Left cardiac atrium (tissue), 4 donors: ENCODE data around the gene MIXL1. TPM values are rescaled to one million over a fixed set of nuclear protein-coding genes. Genes with fewer than 3 reads are reported as not detected.
"Not testable (repeated sequence)": the region's sequence is repeated elsewhere in the genome, so short reads cannot be mapped to it uniquely, and the experiment has no call there.

Experiments used
- ATAC-seq, 2 donors: fragments of 200-7000 bp; cut with Tn5 transposase; one replicate each; pipeline ENCODE4 v1.9.1; 2020; ENCODE audit warnings: mild to moderate bottlenecking in 2 of 2, moderate library complexity in 2 of 2
- DNase-seq: peaks from one replicate; pipeline ENCODE4 v3.0.0-alpha.2; 2020
- intact Hi-C, 2 donors: fragments of 100-400 bp; cut with DNase I; formaldehyde crosslinking; loops; one replicate each; pipeline versions ENCODE4 v1.14.1 to v1.15.1; 2022 to 2023
- total RNA-seq, 2 donors: library from RNA; stranded (reverse); fragmentation: NEBNext Ultra II Directional; extraction: Animal tissue kit (Norgen Biotek cat#: 25700); gene quantifications; one replicate each; pipeline ENCODE4 v1.2.1, GENCODE V29; 2021
- donor health status: DM: no; HTN: yes; CAD: no.
- donor health status: DM: no; HTN: yes; CAD: no; lungs with severe emphysema.
- donor health status: DM: yes; HTN: yes; CAD: no.
- donor health status: Dilated cardiomyopathy.

MIXL1 gene
- total RNA-seq, 2 donors from 2014 or later, result not detected

DNA sequence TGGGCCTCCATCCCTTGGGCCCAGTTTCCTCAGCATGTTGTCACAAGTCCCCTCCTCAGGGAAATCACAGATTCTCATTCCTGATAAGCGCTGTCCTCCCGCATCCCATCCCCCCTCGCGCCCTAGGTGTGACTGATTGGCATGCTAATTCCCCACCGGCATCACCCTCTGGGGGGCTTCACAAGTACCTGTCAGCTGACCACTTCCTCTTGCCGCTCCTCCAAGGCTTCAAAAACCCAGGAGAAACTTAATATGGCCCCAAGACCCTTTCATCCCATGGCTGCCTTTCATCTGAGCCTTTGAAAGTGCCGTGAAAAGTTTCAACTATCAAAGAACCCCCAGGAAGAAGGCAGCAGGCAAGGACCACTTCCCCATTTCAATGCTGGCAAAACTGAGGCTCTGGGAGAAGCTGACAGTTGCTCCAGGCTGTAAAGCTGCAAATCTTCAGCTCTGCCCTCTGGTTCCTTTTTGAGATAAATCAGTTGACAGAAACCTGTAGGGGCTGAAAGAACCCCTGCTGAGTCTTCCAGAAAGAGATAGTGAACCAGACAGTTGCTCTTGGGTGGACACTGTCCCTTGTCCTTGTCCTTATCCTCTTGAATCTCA, 12.8 kb upstream of the MIXL1 start:
- intact Hi-C loops, result no loop called here
- DNase-seq, result no peak
- no peak for ATAC-seq

GRCh38 chr1:226211181-226211821, 12.2 kb upstream of the MIXL1 start:
- intact Hi-C loops, result no loop called here
- DNase-seq (no peak), ATAC-seq (no peak)

DNA sequence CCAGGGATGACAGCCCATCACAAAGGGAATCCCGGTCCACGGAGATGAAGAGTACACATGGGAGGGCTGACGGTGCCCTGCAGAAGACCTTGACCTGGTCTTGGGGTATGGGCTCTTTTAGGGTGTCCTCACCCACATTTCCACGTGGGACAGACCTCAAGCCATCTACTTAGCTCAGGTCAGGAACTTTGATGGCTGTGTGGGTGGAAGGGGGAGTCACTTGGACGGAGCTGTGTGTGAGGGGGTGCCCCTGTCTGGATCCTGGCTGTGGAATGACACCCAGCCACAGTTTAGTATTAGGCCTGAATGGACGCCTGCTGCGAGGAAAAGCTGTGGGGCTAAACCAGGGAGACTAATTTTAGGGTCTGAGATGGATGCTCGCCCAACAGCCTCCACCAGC, 10.9 kb upstream of the MIXL1 start:
- ATAC-seq, result no peak
- intact Hi-C loops, result no loop called here
- no peak for DNase-seq

DNA sequence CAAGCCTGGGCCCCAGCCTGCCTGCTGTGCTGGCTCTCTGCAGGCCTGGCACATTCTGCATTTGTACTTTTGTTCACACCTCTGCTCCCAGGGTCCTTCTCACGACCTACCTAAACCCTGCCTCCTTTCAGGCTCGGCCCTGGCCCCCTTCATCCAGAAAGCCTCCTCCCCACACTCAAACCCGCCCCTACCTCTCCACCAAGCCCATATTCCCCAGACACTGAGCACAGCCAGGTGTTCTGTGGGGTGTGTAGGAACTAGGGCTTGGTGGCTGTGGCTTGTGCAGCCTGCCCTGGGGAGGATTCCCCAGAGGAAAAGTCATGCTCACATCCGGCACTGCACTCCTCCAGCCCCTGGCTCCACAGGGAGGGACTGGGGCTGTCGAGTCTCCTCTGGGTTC, 8.2 kb upstream of the MIXL1 start:
- intact Hi-C loops, result no loop called here
- no peak for DNase-seq
- no peak for ATAC-seq

DNA sequence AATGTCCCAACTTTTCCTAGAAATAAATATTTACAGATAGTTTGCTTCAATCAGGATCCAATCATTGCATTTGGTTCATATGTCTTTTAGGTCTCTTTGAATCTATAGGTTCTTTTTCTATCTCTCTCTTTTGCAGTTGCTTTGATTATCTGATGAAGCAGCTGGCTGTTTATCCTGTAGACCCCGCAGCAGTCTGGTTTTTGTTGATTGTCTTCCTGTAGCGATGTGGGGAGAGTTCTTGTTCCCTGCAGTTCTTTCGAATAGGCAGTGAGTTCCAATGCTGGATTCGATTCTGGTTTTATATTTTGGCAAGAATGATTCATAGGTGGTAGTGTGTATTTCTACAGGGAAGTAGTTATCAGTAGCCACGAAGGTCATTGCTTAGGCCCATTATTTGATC, 7.4 kb upstream of the MIXL1 start:
- intact Hi-C loops, result no loop called here
- ATAC-seq, result no peak

GRCh38 chr1:226217273-226217672, 6.2 kb upstream of the MIXL1 start:
- intact Hi-C loops, result no loop called here
- no peak for DNase-seq

More for the DNA sequence above, 7.4 kb upstream of the MIXL1 start:
- no peak for DNase-seq

DNA sequence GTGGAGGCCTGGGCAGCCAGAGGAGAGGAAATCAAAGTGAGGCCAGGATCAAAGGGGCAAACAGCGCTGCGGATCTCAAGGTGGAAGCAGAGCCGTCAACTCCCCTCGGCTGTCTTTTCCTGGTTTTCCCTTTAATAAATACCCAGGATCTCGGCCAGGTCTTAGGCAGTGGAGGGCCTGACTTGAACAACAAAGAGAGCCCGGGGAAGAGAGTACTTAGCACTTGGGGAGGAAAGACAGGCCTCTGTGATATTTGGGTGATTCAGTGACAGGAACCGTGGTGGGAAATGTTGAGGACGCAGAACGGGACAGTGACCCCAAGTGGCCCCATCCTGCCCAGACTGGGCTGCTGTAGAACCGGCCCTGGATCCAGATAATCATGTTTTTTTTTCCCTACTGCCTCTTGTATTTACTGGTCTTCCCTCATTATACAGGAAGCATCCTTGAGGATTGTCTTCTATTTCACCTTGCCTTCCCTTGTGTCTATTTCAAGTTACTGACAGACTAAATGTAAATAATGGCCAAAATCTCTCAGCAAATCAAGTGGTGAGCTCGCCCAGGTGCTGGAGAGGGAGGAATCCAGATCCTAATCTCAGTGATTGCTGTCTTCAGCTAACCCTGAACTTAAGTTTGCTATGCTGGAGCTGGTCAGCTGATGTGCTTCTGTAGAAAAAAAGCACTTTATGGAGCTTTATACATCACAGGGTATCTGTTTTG, 2.8 kb upstream of the MIXL1 start:
- no peak for ATAC-seq
- DNase-seq, result no peak
- intact Hi-C loops, result no loop called here

More at GRCh38 chr1:226217273-226217672, 6.2 kb upstream of the MIXL1 start:
- ATAC-seq, result no peak

DNA sequence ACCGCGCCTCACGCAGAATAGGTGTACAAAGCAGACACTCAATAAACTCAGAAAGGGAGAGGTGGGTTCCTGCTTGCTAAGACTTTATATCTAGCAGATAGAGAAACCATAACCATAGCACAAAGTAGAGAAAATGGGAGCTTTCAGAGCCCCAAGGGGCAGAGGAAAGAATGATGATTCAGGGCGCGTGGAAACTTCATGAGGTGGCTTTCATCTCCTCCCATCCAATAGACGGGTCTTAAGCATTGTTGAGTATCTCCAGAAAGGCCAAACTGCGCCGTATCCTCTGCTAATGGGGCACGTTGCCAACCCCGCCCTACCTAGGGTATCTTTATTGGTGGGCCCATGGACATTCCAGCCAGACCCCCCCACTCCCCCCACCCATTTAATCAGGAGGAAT, 778 bp upstream of the MIXL1 start:
- intact Hi-C loops, result no loop called here
- DNase-seq, result no peak
- no peak for ATAC-seq

DNA sequence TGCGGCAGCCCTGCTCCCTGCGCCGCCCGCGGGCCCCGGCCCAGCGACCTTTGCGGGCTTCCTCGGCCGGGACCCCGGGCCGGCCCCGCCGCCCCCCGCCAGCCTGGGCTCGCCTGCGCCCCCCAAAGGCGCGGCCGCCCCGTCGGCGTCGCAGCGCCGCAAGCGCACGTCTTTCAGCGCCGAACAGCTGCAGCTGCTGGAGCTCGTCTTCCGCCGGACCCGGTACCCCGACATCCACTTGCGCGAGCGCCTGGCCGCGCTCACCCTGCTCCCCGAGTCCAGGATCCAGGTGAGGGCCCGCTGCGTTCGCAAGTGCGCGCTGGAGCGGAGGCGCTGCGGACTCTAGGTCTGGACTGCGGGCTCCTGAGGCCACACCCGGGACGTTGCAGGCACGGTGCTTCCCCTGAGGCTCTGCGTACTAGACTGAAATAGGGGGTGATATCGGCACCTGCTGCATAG, 351 bp downstream of the MIXL1 start:
- ATAC-seq (peak in 1 of 2 donors; percentile 17), DNase-seq (no peak)
- intact Hi-C loops, result no loop called here

- no peak for DNase-seq
- intact Hi-C loops, result no loop called here
- no peak for ATAC-seq
Observed at GRCh38 chr1:226226601-226227000, 3.1 kb downstream of the MIXL1 start.

DNA sequence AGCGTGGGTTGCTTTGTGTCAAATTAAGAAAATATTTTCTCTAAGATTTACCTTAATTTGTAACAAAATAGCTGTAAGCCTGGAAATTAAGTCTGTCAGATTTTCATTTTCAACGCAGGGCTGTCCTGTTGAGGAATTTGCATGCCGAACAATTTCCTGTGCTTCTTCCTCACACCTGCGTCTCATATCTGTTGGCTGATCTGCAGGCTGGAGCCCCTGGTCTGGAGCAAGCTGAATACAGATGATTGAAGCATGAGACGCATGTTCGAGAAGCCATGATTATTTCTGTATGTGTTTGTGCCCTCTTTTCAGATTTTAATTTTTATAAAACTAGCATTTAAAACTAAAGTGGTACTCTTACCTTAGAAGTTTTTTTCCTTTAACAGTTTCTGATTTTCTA, 9.8 kb downstream of the MIXL1 start:
- no peak for DNase-seq
- intact Hi-C loops, result no loop called here
- ATAC-seq, result no peak

GRCh38 chr1:226233806-226234205, 10.3 kb downstream of the MIXL1 start:
- no peak for DNase-seq
- ATAC-seq, result no peak
- intact Hi-C loops, result no loop called here

GRCh38 chr1:226236826-226237225, 13.4 kb downstream of the MIXL1 start:
- ATAC-seq, result no peak
- intact Hi-C loops, result no loop called here
- no peak for DNase-seq

DNA sequence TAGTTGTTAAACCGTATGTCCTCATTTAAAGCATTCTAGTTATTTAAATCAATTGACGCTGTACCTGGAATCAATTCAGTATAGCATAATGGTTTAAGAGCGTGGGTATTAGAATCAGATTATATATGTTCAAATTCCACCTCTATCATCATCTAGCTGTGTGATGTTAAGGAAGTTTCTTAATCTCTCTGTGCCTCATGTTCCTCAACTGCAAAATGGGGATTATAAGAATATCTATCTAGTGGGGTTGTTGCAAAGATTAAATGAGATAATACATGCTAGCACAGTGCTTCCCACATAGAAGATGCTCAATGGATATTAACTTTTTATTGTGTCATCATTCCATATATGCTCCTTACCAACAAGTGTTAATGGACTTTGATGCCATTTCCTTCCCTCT, 16.0 kb downstream of the MIXL1 start:
- ATAC-seq (no peak), DNase-seq (no peak)
- intact Hi-C loops, result no loop called here

GRCh38 chr1:226248091-226248490, 24.6 kb downstream of the MIXL1 start:
- peak; percentile 53 to 66 for ATAC-seq
- no peak for DNase-seq
- intact Hi-C loops, result no loop called here

- ATAC-seq, result no peak
- DNase-seq, result no peak
- intact Hi-C loops, result no loop called here
Observed at GRCh38 chr1:226248796-226249195, 25.3 kb downstream of the MIXL1 start.

- ATAC-seq, result no peak
- intact Hi-C loops, result no loop called here
- no peak for DNase-seq
Observed at GRCh38 chr1:226250511-226250910, 27.0 kb downstream of the MIXL1 start.

DNA sequence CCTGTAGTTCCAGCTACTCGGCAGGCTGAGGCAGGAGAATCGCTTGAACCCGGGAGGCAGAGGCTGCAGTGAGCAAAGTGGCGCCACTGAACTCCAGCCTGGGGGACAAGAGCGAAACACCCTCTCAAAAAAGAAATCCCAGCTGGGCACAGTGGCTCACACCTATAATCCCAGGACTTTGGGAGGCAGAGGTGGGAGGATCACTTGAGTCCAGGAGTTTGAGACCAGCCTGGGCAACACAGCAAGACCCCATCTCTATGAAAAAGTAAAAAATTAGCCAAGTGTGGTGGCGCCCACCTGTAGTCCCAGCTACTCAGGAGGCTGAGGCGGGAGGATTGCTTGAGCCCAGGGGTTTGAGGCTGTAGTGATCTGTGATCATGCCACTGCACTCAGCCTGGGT, 29.4 kb downstream of the MIXL1 start:
- ATAC-seq, DNase-seq, intact Hi-C loops: not testable (repeated sequence)

DNA sequence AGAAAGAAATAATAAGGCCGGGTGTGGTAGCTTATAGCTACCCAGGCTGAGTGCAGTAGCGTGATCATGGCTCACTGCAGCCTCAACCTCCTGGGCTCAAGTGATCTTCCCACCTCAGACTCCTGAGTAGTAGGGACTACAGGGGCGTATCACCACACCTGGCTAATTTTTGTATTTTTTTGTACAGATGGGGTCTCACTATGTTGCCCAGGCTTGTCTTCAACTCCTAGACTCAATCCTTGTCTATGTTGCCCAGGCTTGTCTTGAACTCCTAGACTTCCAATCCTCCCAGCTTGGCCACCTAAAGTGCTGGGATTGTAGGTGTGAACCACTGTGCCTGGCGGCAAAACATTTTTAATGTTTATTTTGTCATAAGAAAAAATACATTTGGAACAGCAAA, 30.5 kb downstream of the MIXL1 start:
- no peak for DNase-seq
- intact Hi-C loops, result no loop called here
- no peak for ATAC-seq

GRCh38 chr1:226255380-226255779, 31.9 kb downstream of the MIXL1 start:
- ATAC-seq (peak in 1 of 2 donors; percentile 73), DNase-seq (no peak)
- intact Hi-C loops, result no loop called here

DNA sequence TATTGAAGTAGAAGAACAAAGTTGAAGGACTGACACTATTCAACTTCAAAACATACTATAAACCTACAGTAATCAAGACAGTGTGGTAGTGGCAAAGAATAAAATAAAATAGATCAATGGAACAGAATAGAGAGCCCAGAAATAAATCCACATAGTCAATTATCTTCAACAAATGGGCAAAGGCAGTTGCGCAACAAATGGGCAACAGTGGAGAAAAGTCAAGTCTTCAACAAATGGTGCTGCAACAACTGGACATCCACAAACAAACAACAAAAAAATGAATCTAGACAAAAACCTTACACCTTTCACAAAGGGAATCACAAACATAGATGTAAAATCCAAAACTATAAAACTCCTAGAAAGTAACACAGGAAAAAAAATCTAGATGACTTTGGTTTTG, 38.4 kb downstream of the MIXL1 start:
- no peak for ATAC-seq
- no peak for DNase-seq
- intact Hi-C loops, result no loop called here
